PC-3 (cell line): ENCODE data around the gene TRIM62. TPM values are rescaled to one million over a fixed set of nuclear protein-coding genes. Genes with fewer than 3 reads are reported as not detected.

Experiments used
- ATAC-seq: fragments of 200-7000 bp; cut with Tn5 transposase; 2 replicates; pipeline ENCODE4 v1.9.1; 2020; ENCODE audit warnings: mild to moderate bottlenecking, moderate library complexity
- BruUV-seq: library from RNA; stranded (reverse); fragments of 400-500 nt; replicated peaks from 2 replicates; lab custom pipeline; 2021; lab: Mats Ljungman, UMichigan
- CTCF ChIA-PET: fragments of 300-600 bp; sonication (Branson Sonifier 250); formaldehyde crosslinking; loops from one replicate; lab custom pipeline; 2022; ENCODE audit warnings: antibody characterized with exemption; lab: Charles Lee
- POLR2A ChIA-PET: fragments of 300-600 bp; sonication (Branson Sonifier 250); formaldehyde crosslinking; loops from one replicate; lab custom pipeline; 2022; ENCODE audit warnings: antibody characterized with exemption; ENCODE audit not compliant: unreplicated experiment; lab: Charles Lee
- DNase-seq: peaks from one replicate; pipeline ENCODE4 v3.0.0-alpha.2; 2015
- H2AFZ ChIP-seq: fragments of 300-600 bp; sonication (generic); 2 replicates; pipeline ENCODE4 v1.6.0; 2016; ENCODE audit warnings: antibody characterized with exemption, low read length
- H3F3A ChIP-seq: fragments of 300-600 bp; sonication (generic); one replicate; pipeline ENCODE4 v1.6.0; 2017; ENCODE audit warnings: antibody characterized with exemption, low read length, control low read depth, mild to moderate bottlenecking; ENCODE audit not compliant: unreplicated experiment
- H3K27ac ChIP-seq: fragments of 300-600 bp; sonication (generic); 2 replicates; pipeline ENCODE4 v1.5.1; 2016; ENCODE audit warnings: mild to moderate bottlenecking, low read length
- H3K27me3 ChIP-seq: fragments of 300-600 bp; sonication (generic); 2 replicates; pipeline ENCODE4 v1.6.1; 2016; ENCODE audit warnings: low read length, mixed read lengths
- H3K36me3 ChIP-seq: fragments of 300-600 bp; sonication (generic); 2 replicates; pipeline ENCODE4 v1.6.1; 2016; ENCODE audit warnings: low read depth, mixed run types, low read length, mixed read lengths
- H3K4me1 ChIP-seq: fragments of 300-600 bp; sonication (generic); 2 replicates; pipeline ENCODE4 v1.5.1; 2016; ENCODE audit warnings: low read length; ENCODE audit not compliant: insufficient read depth
- H3K4me2 ChIP-seq: fragments of 300-600 bp; sonication (generic); 2 replicates; pipeline ENCODE4 v1.6.0; 2016; ENCODE audit warnings: low read length
- H3K4me3 ChIP-seq: fragments of 300-600 bp; sonication (generic); 2 replicates; pipeline ENCODE4 v1.5.1; 2016; ENCODE audit warnings: mild to moderate bottlenecking, low read length, mixed read lengths
- H3K79me2 ChIP-seq: fragments of 300-600 bp; sonication (generic); 2 replicates; pipeline ENCODE4 v1.6.1; 2017; ENCODE audit warnings: low read length, mixed read lengths
- H3K9ac ChIP-seq: fragments of 300-600 bp; sonication (generic); 2 replicates; pipeline ENCODE4 v1.6.0; 2016; ENCODE audit warnings: mild to moderate bottlenecking, low read length
- H3K9me2 ChIP-seq: fragments of 300-600 bp; sonication (generic); replicated peaks from 2 replicates; pipeline ENCODE4 v1.6.1; 2016; ENCODE audit warnings: mixed run types, low read length, mixed read lengths
- H3K9me3 ChIP-seq: fragments of 300-600 bp; sonication (generic); 2 replicates; pipeline ENCODE4 v1.6.1; 2016; ENCODE audit warnings: low read length, mixed read lengths
- H4K20me1 ChIP-seq: fragments of 300-600 bp; sonication (generic); 2 replicates; pipeline ENCODE4 v1.6.1; 2016; ENCODE audit warnings: low read length, mixed read lengths
- EZH2 ChIP-seq: fragments of 300-600 bp; sonication (generic); IDR thresholded peaks from one replicate; pipeline ENCODE4 v1.6.1; 2017; ENCODE audit warnings: antibody characterized with exemption, mild to moderate bottlenecking, low read length; ENCODE audit not compliant: unreplicated experiment
- EZH2phosphoT487 ChIP-seq: fragments of 300-600 bp; sonication (generic); IDR thresholded peaks from 2 replicates; pipeline ENCODE4 v1.6.1; 2018; ENCODE audit warnings: mild to moderate bottlenecking, antibody characterized with exemption, low read length, borderline replicate concordance
- intact Hi-C: fragments of 100-400 bp; cut with micrococcal nuclease; formaldehyde crosslinking; loops from 2 replicates; pipeline ENCODE4 v1.9.0; 2023
- total RNA-seq: library from RNA; depleted of rRNA; stranded (reverse); fragments of >200 nt; gene quantifications from 2 replicates; pipeline ENCODE4 v1.2.3, GENCODE V29; 2014
- TF ChIP-seq, protein P1 (sequence below): fragments of 300-600 bp; sonication (generic); conservative IDR thresholded peaks from 2 replicates; pipeline ENCODE4 v1.5.1; 2017; ENCODE audit warnings: antibody characterized with exemption, low read depth, mild to moderate bottlenecking, low read length

TRIM62 gene
- total RNA-seq, 1 experiment from 2014 or later = 3.9 TPM

DNA sequence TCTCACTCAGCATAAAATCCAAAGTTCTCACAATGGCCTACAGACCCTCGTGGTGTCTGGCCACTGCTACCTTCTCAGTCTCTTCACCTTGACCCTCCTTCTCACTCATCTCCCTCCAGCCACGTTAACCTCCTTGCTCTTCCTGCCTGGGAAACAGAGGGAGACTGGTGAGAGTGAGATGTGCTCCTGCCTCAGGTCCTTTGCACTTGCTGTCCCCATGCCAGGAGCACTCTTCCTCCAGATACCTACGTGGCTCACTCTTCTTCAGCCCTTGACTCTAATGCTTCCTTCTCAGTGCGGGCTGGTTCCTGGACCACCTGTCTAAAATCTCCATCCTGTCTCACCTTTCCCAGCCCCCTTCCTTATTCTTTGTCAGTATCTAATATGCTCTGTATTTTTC lies 24.7 kb downstream of the TRIM62 start:
- DNase-seq (no peak), ATAC-seq (no peak)
- intact Hi-C loops = no loop called here
- H3K9ac ChIP-seq = no peak overlapping the region
- H3F3A ChIP-seq = no peaks in the 10 kb centered on the region
- TF ChIP-seq, protein P1, sequence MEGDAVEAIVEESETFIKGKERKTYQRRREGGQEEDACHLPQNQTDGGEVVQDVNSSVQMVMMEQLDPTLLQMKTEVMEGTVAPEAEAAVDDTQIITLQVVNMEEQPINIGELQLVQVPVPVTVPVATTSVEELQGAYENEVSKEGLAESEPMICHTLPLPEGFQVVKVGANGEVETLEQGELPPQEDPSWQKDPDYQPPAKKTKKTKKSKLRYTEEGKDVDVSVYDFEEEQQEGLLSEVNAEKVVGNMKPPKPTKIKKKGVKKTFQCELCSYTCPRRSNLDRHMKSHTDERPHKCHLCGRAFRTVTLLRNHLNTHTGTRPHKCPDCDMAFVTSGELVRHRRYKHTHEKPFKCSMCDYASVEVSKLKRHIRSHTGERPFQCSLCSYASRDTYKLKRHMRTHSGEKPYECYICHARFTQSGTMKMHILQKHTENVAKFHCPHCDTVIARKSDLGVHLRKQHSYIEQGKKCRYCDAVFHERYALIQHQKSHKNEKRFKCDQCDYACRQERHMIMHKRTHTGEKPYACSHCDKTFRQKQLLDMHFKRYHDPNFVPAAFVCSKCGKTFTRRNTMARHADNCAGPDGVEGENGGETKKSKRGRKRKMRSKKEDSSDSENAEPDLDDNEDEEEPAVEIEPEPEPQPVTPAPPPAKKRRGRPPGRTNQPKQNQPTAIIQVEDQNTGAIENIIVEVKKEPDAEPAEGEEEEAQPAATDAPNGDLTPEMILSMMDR = no peak
- TF ChIP-seq EZH2phosphoT487 (no peak), EZH2 (no peak)
- ChIA-PET POLR2A (no interaction called here), CTCF (no interaction called here)
- BruUV-seq = no TSS peak
- no peaks in the 10 kb centered on the region for H3K79me2 ChIP-seq
- H3K27me3 ChIP-seq = no peaks in the 10 kb centered on the region
- H3K9me3 ChIP-seq = no peaks in the 10 kb centered on the region
- no peaks in the 10 kb centered on the region for H3K9me2 ChIP-seq
- H2AFZ ChIP-seq = no peak overlapping the region
- H3K4me3 ChIP-seq = no peak overlapping the region
- no peaks in the 10 kb centered on the region for H3K36me3 ChIP-seq
- no peak overlapping the region for H3K27ac ChIP-seq
- H3K4me1 ChIP-seq = no peaks in the 10 kb centered on the region
- no peaks in the 10 kb centered on the region for H4K20me1 ChIP-seq
- no peak overlapping the region for H3K4me2 ChIP-seq

GRCh38 chr1:33155877-33156538 lies 25.8 kb downstream of the TRIM62 start:
- ChIA-PET CTCF (no interaction called here), POLR2A (no interaction called here)
- Histone ChIP-seq H3K9me2 (no peaks in the 10 kb centered on the region), H2AFZ (no peak overlapping the region), H3K27ac (no peak overlapping the region), H3K9me3 (no peaks in the 10 kb centered on the region), H4K20me1 (no peaks in the 10 kb centered on the region), H3K36me3 (no peaks in the 10 kb centered on the region), H3K79me2 (no peaks in the 10 kb centered on the region), H3K4me1 (peaks cover 6% of the 10 kb centered on the region), H3F3A (no peaks in the 10 kb centered on the region), H3K4me2 (no peak overlapping the region), H3K4me3 (no peak overlapping the region), H3K27me3 (no peaks in the 10 kb centered on the region), H3K9ac (no peak overlapping the region)
- no peak for TF ChIP-seq EZH2
- TF ChIP-seq EZH2phosphoT487 = no peak
- TF ChIP-seq, protein P1 = no peak
- DNase-seq = no peak
- no TSS peak for BruUV-seq
- intact Hi-C loops = no loop called here
- no peak for ATAC-seq

GRCh38 chr1:33153650-33154049 lies 28.2 kb downstream of the TRIM62 start:
- H3K4me2 ChIP-seq = no peak overlapping the region
- H3K36me3 ChIP-seq = no peaks in the 10 kb centered on the region
- CTCF ChIA-PET = no interaction called here
- POLR2A ChIA-PET = no interaction called here
- H3K9me3 ChIP-seq = no peaks in the 10 kb centered on the region
- intact Hi-C loops = no loop called here
- H3K27ac ChIP-seq = no peak overlapping the region
- no peaks in the 10 kb centered on the region for H3K9me2 ChIP-seq
- no TSS peak for BruUV-seq
- no peak overlapping the region for H2AFZ ChIP-seq
- H3F3A ChIP-seq = no peaks in the 10 kb centered on the region
- no peak for TF ChIP-seq EZH2phosphoT487
- TF ChIP-seq, protein P1 = no peak
- TF ChIP-seq EZH2 = no peak
- no peaks in the 10 kb centered on the region for H3K79me2 ChIP-seq
- H3K4me3 ChIP-seq = no peak overlapping the region
- H3K27me3 ChIP-seq = no peaks in the 10 kb centered on the region
- no peak overlapping the region for H3K9ac ChIP-seq
- H3K4me1 ChIP-seq = peaks cover 22% of the 10 kb centered on the region
- ATAC-seq (no peak), DNase-seq (no peak)
- no peaks in the 10 kb centered on the region for H4K20me1 ChIP-seq
